ENCODE results near the gene GTPBP2. TPM values are rescaled to one million over a fixed set of nuclear protein-coding genes. Genes with fewer than 3 reads are reported as not detected.

GTPBP2 gene
- total and polyA plus RNA-seq, 2 of the 8 experiments (the other 6 are each of a cell fraction or from before 2014, with no cell fraction given): 58.3 to 86.1 TPM

- Histone ChIP-seq H2BK5ac (ENCODE audit: low read depth, low read length) (no peak overlapping the region), H4K91ac (replicated peaks; ENCODE audit: insufficient read length, low read length) (no peak overlapping the region), H2AK5ac (ENCODE audit: low read depth, low read length) (no peak overlapping the region), H3K4me2 (ENCODE audit: insufficient read depth in 1 of 2, low read depth in 2 of 2, low read length in 2 of 2) (no peak overlapping the region), H3K14ac (ENCODE audit: insufficient read length) (no peak overlapping the region), H2BK15ac (ENCODE audit: low read length) (no peak overlapping the region), H3K4me3 (ENCODE audit: extremely low read depth in 1 of 4, insufficient read depth in 2 of 4, low read depth in 3 of 4, low read length in 4 of 4) (no peak overlapping the region), H4K8ac (ENCODE audit: extremely low read depth, insufficient read depth, low read length) (no peak overlapping the region), H3K79me2 (ENCODE audit: control insufficient read depth in 1 of 2, insufficient read depth in 2 of 2, low read length in 2 of 2) (no peaks in the 10 kb centered on the region), H3K9me3 (ENCODE audit: insufficient read depth in 2 of 2, low read depth in 1 of 2, low read length in 1 of 2) (no peaks in the 10 kb centered on the region), H3K4ac (replicated peaks; ENCODE audit: insufficient read length, low read depth, low read length) (no peak overlapping the region), H3K9ac (replicated peaks in 1 of 4; ENCODE audit: extremely low read depth in 1 of 4, low read depth in 3 of 4, low read length in 3 of 4) (no peak overlapping the region), H3K56ac (replicated peaks; ENCODE audit: insufficient read length, low read depth, low read length) (no peak overlapping the region), H2BK120ac (replicated peaks; ENCODE audit: low read depth, low read length) (no peak overlapping the region), H2AFZ (ENCODE audit: low read length) (no peak overlapping the region), H4K20me1 (replicated peaks in 1 of 2; ENCODE audit: control insufficient read depth in 1 of 2, insufficient read depth in 2 of 2, low read length in 2 of 2) (no peaks in the 10 kb centered on the region), H3K27me3 (replicated peaks in 1 of 4; ENCODE audit: control insufficient read depth in 3 of 4, extremely low read depth in 1 of 4, insufficient read depth in 3 of 4, low read length in 3 of 4) (no peaks in the 10 kb centered on the region), H3K79me1 (ENCODE audit: low read depth, low read length) (no peaks in the 10 kb centered on the region), H3K36me3 (ENCODE audit: control insufficient read depth in 2 of 4, insufficient read depth in 4 of 4, low read length in 3 of 4) (peaks cover 2 to 9% (median 4%) of the 10 kb centered on the region in 4 experiments; a peak in 4 of 8 replicates), H2BK12ac (ENCODE audit: low read depth, low read length) (no peak overlapping the region), H3K27ac (ENCODE audit: low read depth, low read length) (no peak overlapping the region), H3K23me2 (ENCODE audit: low read depth, low read length) (no peaks in the 10 kb centered on the region), H3K23ac (ENCODE audit: insufficient read length) (no peak overlapping the region), H2BK20ac (ENCODE audit: low read length) (no peak overlapping the region), H3K4me1 (replicated peaks in 1 of 4; ENCODE audit: control insufficient read depth in 3 of 4, insufficient read depth in 4 of 4, low read length in 3 of 4) (no peaks in the 10 kb centered on the region), H4K5ac (ENCODE audit: insufficient read length, low read depth, low read length) (no peak overlapping the region), H3K18ac (ENCODE audit: extremely low read depth, low read length) (no peak overlapping the region)
- no peak for DNase-seq (ENCODE audit: low read depth in 1 of 2, low spot score in 2 of 2)
- 97% methylated on average over 2 of the region's 2 CpGs; no CpG with 5 or more reads in 1 of the 2 experiments for WGBS, 2 experiments (ENCODE audit: extremely low coverage in 1 of 2, insufficient coverage in 1 of 2, insufficient read length in 1 of 2, insufficient replicate concordance in 2 of 2, low coverage in 1 of 2, low lambda C conversion rate in 2 of 2, missing lambda C conversion rate in 1 of 2)
- CTCF ChIA-PET (ENCODE audit: partially characterized antibody): no interaction called here
- POLR2A ChIA-PET (ENCODE audit: partially characterized antibody): interaction anchor here (0.6 to 0.9 kb wide), 2 partner anchors 25 to 182 kb away, joined by 3 read pairs; partner anchors contain the start of gene GTPBP2
- no peak for FAIRE-seq
- no peak for TF ChIP-seq EP300 (IDR thresholded peaks at IDR 0.05; ENCODE audit: borderline replicate concordance in 1 of 2, low read depth in 2 of 2, low read length in 2 of 2)
- TF ChIP-seq USF2 (IDR thresholded peaks at IDR 0.05; ENCODE audit: low read length): no peak
These were observed 24.9 kb downstream of the GTPBP2 start for GRCh38 chr6:43604174-43604573.
